ENCODE data around the gene FAM227B.
"Not testable (repeated sequence)": the region's sequence is repeated elsewhere in the genome, so short reads cannot be mapped to it uniquely, and the experiment has no call there.

FAM227B gene

DNA sequence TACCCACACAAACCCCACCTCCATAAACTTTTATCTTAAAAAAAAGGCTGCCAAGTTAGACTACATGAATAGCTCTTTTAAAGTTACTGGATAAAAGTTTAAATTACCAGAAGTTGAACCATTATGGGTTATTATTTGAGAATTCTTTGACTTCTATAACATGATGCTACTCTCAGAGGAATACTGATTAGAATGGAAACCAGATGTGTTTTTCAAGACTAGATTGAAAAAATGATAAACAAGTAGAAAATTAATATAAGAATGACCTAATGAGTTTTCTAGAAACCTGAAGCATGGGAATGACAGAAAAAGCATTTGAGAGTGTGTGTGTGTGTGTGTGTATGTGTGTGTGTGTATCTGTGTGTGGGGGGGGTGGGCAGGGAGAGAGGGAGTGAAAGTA, 210.0 kb downstream of the FAM227B start:
- Histone ChIP-seq H3K36me3 (ENCODE audit: low read depth) (no peaks in the 10 kb centered on the region), H3K27me3 (ENCODE audit: insufficient read depth, poor library complexity, severe bottlenecking) (peaks cover 4% of the 10 kb centered on the region), H3K4me1 (ENCODE audit: insufficient read depth, poor library complexity, severe bottlenecking) (peaks cover 8% of the 10 kb centered on the region), H3K9me3 (ENCODE audit: severe bottlenecking) (no peaks in the 10 kb centered on the region), H3K27ac (ENCODE audit: poor library complexity, severe bottlenecking) (no peak overlapping the region), H3K4me3 (ENCODE audit: severe bottlenecking) (no peak overlapping the region)
- ATAC-seq (ENCODE audit: low read depth): no peak
- DNase-seq (ENCODE audit: low spot score): no peak
- TF ChIP-seq, protein P1, sequence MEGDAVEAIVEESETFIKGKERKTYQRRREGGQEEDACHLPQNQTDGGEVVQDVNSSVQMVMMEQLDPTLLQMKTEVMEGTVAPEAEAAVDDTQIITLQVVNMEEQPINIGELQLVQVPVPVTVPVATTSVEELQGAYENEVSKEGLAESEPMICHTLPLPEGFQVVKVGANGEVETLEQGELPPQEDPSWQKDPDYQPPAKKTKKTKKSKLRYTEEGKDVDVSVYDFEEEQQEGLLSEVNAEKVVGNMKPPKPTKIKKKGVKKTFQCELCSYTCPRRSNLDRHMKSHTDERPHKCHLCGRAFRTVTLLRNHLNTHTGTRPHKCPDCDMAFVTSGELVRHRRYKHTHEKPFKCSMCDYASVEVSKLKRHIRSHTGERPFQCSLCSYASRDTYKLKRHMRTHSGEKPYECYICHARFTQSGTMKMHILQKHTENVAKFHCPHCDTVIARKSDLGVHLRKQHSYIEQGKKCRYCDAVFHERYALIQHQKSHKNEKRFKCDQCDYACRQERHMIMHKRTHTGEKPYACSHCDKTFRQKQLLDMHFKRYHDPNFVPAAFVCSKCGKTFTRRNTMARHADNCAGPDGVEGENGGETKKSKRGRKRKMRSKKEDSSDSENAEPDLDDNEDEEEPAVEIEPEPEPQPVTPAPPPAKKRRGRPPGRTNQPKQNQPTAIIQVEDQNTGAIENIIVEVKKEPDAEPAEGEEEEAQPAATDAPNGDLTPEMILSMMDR (IDR thresholded peaks at IDR 0.05; ENCODE audit: poor library complexity, severe bottlenecking): no peak

DNA sequence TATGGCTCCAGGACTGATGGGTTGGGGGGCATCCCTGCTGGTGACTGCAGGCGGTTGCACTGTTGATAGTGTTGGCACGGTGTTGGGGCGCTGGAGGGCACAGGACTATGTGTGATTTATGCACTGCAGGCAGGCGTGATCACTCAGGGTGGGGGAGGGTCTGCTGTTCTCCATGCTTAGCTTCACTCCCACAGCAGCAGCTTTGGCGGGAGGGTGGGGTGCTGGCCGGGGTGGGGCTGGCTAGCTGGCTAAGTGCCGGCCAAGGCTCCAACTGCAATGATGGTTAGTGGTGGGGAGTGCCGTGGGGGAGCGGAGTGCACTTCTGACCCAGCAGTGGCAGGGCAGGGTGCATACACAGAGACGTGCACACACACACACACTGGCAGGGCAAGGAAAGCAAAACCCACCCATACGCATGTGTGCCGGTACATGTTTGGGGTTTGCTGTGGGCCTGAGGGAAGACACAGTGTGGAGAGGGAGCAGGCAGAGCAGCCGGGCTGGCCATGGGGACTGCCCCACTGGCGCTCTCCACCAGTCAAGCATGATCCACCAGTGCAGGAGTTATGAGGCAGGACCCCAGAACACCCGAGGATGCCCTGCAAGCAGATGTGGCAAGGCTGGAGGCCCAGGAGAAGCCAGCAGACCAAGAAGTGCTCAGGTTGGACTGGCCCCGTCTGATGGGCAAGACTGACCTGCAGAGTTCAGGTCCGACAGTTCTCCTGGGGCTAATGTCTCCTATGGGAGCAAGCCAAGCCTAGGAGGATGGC, 214.1 kb downstream of the FAM227B start:
- ATAC-seq (ENCODE audit: low read depth): peak; percentile 19; the same call in 1 of the 3 replicates
- H3K4me3 ChIP-seq (ENCODE audit: severe bottlenecking): no peak overlapping the region
- no peak overlapping the region for H3K27ac ChIP-seq (ENCODE audit: poor library complexity, severe bottlenecking)
- H3K36me3 ChIP-seq (ENCODE audit: low read depth): no peaks in the 10 kb centered on the region
- peaks cover 4% of the 10 kb centered on the region for H3K27me3 ChIP-seq (ENCODE audit: insufficient read depth, poor library complexity, severe bottlenecking)
- H3K4me1 ChIP-seq (ENCODE audit: insufficient read depth, poor library complexity, severe bottlenecking): no peaks in the 10 kb centered on the region
- peak; percentile 59 for DNase-seq (ENCODE audit: low spot score)
- H3K9me3 ChIP-seq (ENCODE audit: severe bottlenecking): peaks cover 2% of the 10 kb centered on the region
- TF ChIP-seq, protein P1 (IDR thresholded peaks at IDR 0.05; ENCODE audit: poor library complexity, severe bottlenecking): no peak

DNA sequence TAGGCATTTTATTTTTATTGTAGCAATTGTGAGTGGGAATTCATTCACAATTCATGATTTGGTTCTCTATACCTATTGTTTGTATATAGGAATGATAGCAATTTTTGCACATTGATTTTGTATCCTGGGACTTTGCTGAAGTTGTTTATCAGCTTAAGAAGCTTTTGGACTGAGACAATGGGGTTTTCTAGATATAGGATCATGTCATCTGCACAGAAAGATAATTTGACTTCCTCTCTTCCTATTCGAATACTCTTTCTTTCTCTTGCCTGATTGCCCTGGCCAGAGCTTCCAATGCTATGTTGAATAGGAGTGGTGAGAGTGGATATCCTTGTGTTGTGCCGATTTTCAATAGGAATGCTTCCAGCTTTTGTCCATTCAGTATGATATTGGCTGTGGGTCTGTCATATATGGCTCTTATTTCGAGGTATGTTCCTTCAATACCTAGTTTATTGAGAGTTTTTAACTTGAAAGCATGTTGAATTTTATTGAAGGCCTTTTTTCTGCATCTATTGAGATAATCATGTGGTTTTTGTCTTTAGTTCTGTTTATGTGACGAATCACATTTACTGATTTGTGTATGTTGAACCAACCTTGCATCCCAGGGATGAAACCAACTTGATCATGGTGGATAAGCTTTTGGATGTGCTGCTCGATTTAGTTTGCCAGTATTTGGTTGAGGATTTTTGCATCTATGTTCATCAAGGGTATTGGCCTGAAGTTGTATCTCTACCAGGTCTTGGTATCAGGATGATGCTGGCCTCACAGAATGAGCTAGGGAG, 217.9 kb downstream of the FAM227B start:
- H3K4me1 ChIP-seq (ENCODE audit: insufficient read depth, poor library complexity, severe bottlenecking); ATAC-seq (ENCODE audit: low read depth); DNase-seq (ENCODE audit: low spot score); H3K9me3 ChIP-seq (ENCODE audit: severe bottlenecking); H3K27me3 ChIP-seq (ENCODE audit: insufficient read depth, poor library complexity, severe bottlenecking); H3K27ac ChIP-seq (ENCODE audit: poor library complexity, severe bottlenecking); H3K4me3 ChIP-seq (ENCODE audit: severe bottlenecking); H3K36me3 ChIP-seq (ENCODE audit: low read depth): not testable (repeated sequence)

DNA sequence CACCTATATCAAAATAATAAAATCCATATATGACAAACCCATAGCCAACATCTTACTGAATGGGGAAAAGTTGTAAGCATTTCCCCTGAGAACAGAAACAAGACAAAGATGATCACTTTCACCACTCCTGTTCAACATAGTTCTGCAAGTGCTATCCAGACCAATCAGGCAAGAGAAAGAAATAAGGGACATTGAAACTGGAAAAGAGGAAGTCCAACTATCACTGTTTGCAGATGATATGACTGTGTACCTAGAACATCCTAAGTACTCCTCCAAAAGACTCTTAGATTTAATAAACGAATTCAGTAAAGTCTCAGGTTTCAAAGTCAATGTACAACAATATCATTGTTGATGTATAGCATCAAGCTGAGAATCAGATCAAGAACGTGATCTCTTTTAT, 233.1 kb downstream of the FAM227B start:
- Histone ChIP-seq H3K27ac (ENCODE audit: poor library complexity, severe bottlenecking) (no peak overlapping the region), H3K4me1 (ENCODE audit: insufficient read depth, poor library complexity, severe bottlenecking) (peaks cover 8% of the 10 kb centered on the region), H3K36me3 (ENCODE audit: low read depth) (no peaks in the 10 kb centered on the region), H3K27me3 (ENCODE audit: insufficient read depth, poor library complexity, severe bottlenecking) (peaks cover 10% of the 10 kb centered on the region), H3K4me3 (ENCODE audit: severe bottlenecking) (no peak overlapping the region), H3K9me3 (ENCODE audit: severe bottlenecking) (no peaks in the 10 kb centered on the region)
- DNase-seq (ENCODE audit: low spot score): no peak
- ATAC-seq (ENCODE audit: low read depth): no peak
- TF ChIP-seq, protein P1 (IDR thresholded peaks at IDR 0.05; ENCODE audit: poor library complexity, severe bottlenecking): no peak

DNA sequence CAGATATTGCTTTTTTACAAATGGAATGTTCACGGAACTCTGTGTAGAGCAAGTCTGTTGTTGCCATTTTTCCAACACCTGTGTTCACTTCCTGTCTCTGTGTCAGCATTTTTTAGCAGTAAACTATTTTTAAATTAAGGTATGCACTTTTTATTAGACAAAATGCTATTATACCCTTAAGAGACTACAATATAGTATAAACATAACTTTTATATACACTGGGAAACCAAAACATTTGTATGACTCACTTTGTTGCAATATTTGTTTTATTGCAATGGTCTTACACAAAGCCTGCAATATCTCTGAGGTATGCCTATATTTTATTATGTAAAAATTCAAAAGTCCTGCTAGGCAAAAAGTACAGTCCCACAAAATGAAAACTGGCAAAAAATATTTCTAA, 237.4 kb downstream of the FAM227B start:
- peaks cover 6% of the 10 kb centered on the region for H3K27me3 ChIP-seq (ENCODE audit: insufficient read depth, poor library complexity, severe bottlenecking)
- TF ChIP-seq, protein P1 (IDR thresholded peaks at IDR 0.05; ENCODE audit: poor library complexity, severe bottlenecking): no peak
- H3K9me3 ChIP-seq (ENCODE audit: severe bottlenecking): no peaks in the 10 kb centered on the region
- no peak overlapping the region for H3K4me3 ChIP-seq (ENCODE audit: severe bottlenecking)
- H3K27ac ChIP-seq (ENCODE audit: poor library complexity, severe bottlenecking): no peak overlapping the region
- peaks cover 8% of the 10 kb centered on the region for H3K4me1 ChIP-seq (ENCODE audit: insufficient read depth, poor library complexity, severe bottlenecking)
- H3K36me3 ChIP-seq (ENCODE audit: low read depth): no peaks in the 10 kb centered on the region
- DNase-seq (ENCODE audit: low spot score): no peak
- peak; percentile 90 for ATAC-seq (ENCODE audit: low read depth)

Data from RWPE2 (cell line).